ENCODE measurements around the gene PTPN23. TPM values are rescaled to one million over a fixed set of nuclear protein-coding genes. Genes with fewer than 3 reads are reported as not detected.
"Not testable (repeated sequence)": the region's sequence is repeated elsewhere in the genome, so short reads cannot be mapped to it uniquely, and the experiment has no call there.

Gene PTPN23
- total RNA-seq, 3 donors from 2014 or later, result 36.7 to 48.2 (median 43.6) TPM

DNA sequence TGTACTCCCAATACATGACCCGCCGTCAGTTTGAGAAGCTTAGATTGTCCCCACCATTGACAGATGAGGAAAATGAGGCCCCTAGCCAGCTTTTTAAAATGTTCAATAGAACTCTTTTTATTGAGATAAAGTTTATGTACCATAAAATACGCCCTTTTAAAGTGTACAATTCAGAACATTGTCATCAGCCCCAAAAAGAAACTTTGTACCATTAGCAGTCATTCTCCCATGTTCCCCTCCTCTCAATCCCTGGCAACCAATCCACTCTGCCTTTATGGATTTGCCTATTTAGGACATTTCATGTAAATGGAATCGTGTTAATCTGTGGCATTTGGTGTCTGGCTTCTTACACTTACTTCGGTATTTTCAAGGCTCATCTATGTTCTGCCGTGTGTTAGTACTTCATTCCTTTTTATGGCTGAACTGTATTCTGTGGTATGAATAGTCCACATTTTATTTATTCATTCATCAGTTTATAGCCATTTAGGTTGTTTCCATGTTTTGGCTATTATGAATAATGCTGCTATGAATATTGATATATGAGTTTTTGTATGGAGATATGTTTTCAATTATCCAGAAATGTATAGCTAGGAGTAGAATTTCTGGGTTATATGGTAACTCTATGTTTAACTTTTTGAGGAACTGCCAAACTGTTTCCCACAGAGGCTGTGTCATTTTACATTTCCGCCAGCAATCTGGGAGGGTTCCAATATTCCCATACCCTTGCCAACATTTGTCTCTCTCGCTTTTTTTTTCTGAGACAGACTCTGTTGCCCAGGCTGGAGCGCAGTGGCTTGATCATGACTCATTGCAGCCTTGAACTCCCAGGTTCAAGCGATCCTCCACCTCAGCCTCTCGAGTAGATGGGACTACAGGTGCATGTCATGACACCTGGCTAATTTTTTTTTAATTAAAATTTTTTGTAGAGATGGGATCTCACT, 15.3 kb upstream of the PTPN23 start:
- Histone ChIP-seq H3K9me3 (no peaks in the 10 kb centered on the region), H3K4me1 (ENCODE audit: low read depth) (peaks cover 10% of the 10 kb centered on the region), H3K4me3 (no peak overlapping the region), H3K36me3 (ENCODE audit: low read depth) (no peaks in the 10 kb centered on the region)
- intact Hi-C loops (cut with DNase I, micrococcal nuclease), result no loop called here
- TF ChIP-seq, protein P1, sequence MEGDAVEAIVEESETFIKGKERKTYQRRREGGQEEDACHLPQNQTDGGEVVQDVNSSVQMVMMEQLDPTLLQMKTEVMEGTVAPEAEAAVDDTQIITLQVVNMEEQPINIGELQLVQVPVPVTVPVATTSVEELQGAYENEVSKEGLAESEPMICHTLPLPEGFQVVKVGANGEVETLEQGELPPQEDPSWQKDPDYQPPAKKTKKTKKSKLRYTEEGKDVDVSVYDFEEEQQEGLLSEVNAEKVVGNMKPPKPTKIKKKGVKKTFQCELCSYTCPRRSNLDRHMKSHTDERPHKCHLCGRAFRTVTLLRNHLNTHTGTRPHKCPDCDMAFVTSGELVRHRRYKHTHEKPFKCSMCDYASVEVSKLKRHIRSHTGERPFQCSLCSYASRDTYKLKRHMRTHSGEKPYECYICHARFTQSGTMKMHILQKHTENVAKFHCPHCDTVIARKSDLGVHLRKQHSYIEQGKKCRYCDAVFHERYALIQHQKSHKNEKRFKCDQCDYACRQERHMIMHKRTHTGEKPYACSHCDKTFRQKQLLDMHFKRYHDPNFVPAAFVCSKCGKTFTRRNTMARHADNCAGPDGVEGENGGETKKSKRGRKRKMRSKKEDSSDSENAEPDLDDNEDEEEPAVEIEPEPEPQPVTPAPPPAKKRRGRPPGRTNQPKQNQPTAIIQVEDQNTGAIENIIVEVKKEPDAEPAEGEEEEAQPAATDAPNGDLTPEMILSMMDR (IDR thresholded peaks at IDR 0.05), result no peak
- DNase-seq, result peak in 1 of 3 donors; percentile 17
- ATAC-seq, result peak; percentile 66

DNA sequence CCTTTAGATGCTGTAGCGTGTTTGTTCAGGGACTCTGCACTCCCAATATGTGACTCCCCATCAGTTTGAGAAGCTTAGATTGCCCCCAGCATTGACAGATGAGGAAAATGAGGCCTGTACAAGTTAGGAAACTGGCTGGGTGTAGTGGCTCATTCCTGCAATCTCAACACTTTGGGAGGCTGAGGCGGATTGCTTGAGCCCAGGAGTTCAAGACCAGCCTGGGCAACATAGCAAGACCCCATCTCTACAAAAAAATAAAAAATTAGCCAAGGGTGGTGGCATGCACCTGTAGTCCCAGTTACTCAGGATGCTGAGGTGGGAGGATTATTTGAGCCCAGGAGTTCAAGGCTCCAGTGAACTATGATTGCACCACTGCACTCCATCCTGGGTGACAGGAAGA, 14.0 kb upstream of the PTPN23 start:
- Histone ChIP-seq H3K4me3 (no peak overlapping the region), H3K36me3 (ENCODE audit: low read depth) (no peaks in the 10 kb centered on the region), H3K4me1 (ENCODE audit: low read depth) (peaks cover 10% of the 10 kb centered on the region), H3K9me3 (no peaks in the 10 kb centered on the region)
- TF ChIP-seq, protein P1 (IDR thresholded peaks at IDR 0.05), result no peak
- ATAC-seq (no peak), DNase-seq (no peak)
- intact Hi-C loops (cut with DNase I, micrococcal nuclease), result no loop called here

DNA sequence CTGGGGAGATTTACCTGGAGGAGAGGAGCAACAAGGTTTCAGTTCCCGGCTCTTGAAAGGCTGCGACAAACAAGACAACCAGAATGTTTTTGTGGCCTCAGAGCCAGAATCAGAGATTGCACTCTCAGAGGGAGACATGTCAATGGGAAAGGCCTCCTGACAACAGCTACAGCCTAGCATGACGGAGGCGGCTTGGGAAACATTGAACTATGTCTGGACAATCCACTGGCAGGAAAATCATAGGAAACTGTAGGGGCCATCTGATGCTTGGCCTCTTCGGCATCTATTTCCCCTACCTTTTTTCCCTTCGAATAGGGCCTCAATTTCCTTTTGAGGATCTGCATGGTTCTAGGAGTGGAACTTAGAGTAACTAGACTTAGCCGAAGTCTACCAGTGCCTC, 13.2 kb upstream of the PTPN23 start:
- H3K4me3 ChIP-seq, result no peak overlapping the region
- DNase-seq, result no peak
- no peaks in the 10 kb centered on the region for H3K36me3 ChIP-seq (ENCODE audit: low read depth)
- ATAC-seq, result no peak
- TF ChIP-seq, protein P1 (IDR thresholded peaks at IDR 0.05), result no peak
- peaks cover 10% of the 10 kb centered on the region for H3K4me1 ChIP-seq (ENCODE audit: low read depth)
- intact Hi-C loops (cut with DNase I, micrococcal nuclease), result no loop called here
- no peaks in the 10 kb centered on the region for H3K9me3 ChIP-seq

DNA sequence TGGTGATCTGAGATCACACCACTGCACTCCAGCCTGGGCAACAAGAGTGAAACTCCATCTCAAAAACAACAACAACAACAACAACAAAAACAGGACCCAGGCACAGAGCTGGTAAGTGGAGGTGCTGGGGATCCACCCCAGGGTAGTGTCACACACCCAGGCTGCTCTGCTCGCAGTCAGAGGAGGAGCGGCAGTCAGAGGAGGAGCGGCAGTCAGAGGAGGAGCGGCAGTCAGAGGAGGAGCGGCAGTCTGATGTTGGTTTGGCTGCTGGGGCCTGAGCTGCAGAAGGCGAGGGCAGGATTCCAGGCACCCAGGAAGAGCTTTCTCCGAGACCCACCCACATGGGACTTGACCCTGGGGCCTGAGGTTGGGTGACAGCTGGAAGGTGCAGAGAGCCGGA, 10.8 kb upstream of the PTPN23 start:
- ATAC-seq, result not testable (repeated sequence)

DNA sequence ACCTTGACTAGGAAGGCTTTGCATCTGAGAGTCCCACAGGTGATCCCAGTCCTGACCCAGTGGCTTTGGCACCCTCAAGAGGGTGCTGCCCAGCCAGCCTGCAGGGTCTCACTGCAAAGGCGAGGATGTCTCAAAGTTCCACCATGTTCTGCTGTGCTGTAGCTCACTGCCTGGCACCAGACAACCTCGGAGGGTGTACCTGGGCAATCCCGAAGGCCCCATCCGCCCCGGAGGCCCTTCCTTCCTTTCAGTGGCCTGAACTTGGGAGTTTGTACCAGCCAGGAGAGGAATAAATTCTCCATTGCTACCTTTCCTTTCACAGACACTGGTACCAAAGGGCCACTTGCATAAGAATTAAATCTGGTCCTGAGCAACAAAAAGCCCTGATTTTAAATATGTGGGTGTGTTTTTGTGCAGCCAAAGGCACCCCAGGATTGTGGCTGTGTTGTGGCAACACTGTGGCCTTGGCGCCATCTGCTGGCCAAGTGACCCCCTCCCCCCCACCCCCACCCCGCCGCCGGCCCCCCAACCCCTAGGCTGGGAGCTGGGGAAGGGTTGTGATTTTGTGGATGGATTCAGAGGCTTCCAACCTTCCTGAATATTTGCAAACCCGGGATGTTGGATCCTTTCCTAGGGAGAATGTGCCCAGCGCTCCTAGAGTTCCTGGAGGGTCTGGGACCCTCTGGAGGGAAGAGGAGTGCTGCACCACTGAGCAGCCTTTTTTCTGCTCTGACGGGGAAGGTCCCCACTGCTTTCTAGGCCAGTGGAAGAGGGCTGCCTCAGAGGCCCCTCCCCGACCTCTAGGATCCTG, 9.7 kb upstream of the PTPN23 start:
- ATAC-seq (peak; percentile 47), DNase-seq (peak in 2 of 3 donors; percentile 45 to 46)
- no peaks in the 10 kb centered on the region for H3K36me3 ChIP-seq (ENCODE audit: low read depth)
- H3K4me3 ChIP-seq, result no peak overlapping the region
- TF ChIP-seq, protein P1 (IDR thresholded peaks at IDR 0.05), result peak; percentile 30
- H3K4me1 ChIP-seq (ENCODE audit: low read depth), result no peaks in the 10 kb centered on the region
- no peaks in the 10 kb centered on the region for H3K9me3 ChIP-seq
- intact Hi-C loops (cut with DNase I, micrococcal nuclease), result no loop called here

More for the DNA sequence above, 10.8 kb upstream of the PTPN23 start:
- intact Hi-C loops (cut with DNase I, micrococcal nuclease); H3K4me1 ChIP-seq (ENCODE audit: low read depth); H3K4me3 ChIP-seq; H3K36me3 ChIP-seq (ENCODE audit: low read depth); H3K9me3 ChIP-seq; DNase-seq: not testable (repeated sequence)

DNA sequence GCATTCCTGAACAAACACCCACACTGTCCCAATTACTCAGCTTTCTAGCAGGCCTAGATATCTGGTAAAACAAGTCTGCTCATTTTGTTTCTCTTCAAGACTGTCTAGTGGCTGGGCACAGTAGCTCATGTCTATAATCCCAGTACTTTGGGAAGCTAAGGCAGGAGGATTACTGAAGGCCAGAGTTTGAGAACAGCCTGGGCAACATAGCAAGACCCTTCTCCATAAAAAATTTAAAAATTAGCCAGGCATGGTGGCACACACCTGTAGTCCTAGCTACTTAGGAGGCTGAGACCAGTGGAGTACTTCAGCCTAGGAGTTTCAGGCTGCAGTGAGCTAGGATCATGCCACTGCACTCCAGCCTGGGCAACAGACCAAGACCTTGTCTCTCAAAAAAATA, 6.2 kb upstream of the PTPN23 start:
- no peaks in the 10 kb centered on the region for H3K9me3 ChIP-seq
- H3K36me3 ChIP-seq (ENCODE audit: low read depth), result no peaks in the 10 kb centered on the region
- H3K4me3 ChIP-seq, result no peak overlapping the region
- no peak for DNase-seq
- ATAC-seq, result no peak
- TF ChIP-seq, protein P1 (IDR thresholded peaks at IDR 0.05), result no peak
- intact Hi-C loops (cut with DNase I, micrococcal nuclease), result no loop called here
- H3K4me1 ChIP-seq (ENCODE audit: low read depth), result peaks cover 4% of the 10 kb centered on the region

All from mucosa of descending colon (tissue), 3 donors.